H9 (cell line): ENCODE results near the gene CEP131. TPM values are rescaled to one million over a fixed set of nuclear protein-coding genes. Genes with fewer than 3 reads are reported as not detected.

Experiments used
- DNase-seq: peaks from one replicate; pipeline ENCODE4 v3.0.0-alpha.2; 2017
- H2AFZ ChIP-seq: one replicate; pipeline ENCODE4 v1.6.1; 2013; ENCODE audit warnings: mild to moderate bottlenecking, low read length, control low read depth, moderate library complexity
- H2AK5ac ChIP-seq: 2 replicates; pipeline ENCODE4 v1.6.1; 2013; ENCODE audit warnings: low read length, control low read depth, mixed read lengths; ENCODE audit not compliant: insufficient read length
- H2BK120ac ChIP-seq: one replicate; pipeline ENCODE4 v1.6.1; 2013; ENCODE audit warnings: low read depth, mild to moderate bottlenecking, low read length, control low read depth, inconsistent platforms; ENCODE audit not compliant: poor library complexity, severe bottlenecking
- H2BK12ac ChIP-seq: 2 replicates; pipeline ENCODE4 v1.6.1; 2013; ENCODE audit warnings: low read length, control low read depth, mixed read lengths, low read depth; ENCODE audit not compliant: insufficient read length
- H2BK15ac ChIP-seq: 2 replicates; pipeline ENCODE4 v1.6.1; 2013; ENCODE audit warnings: low read depth, low read length, control low read depth
- H2BK20ac ChIP-seq: one replicate; pipeline ENCODE4 v1.6.1; 2013; ENCODE audit warnings: low read depth, mild to moderate bottlenecking, low read length, control low read depth, inconsistent platforms; ENCODE audit not compliant: poor library complexity, severe bottlenecking
- H2BK5ac ChIP-seq: 2 replicates; pipeline ENCODE4 v1.6.1; 2013; ENCODE audit warnings: low read length, control low read depth, mixed read lengths; ENCODE audit not compliant: insufficient read length
- H3K14ac ChIP-seq: 2 replicates; pipeline ENCODE4 v1.6.1; 2013; ENCODE audit warnings: low read length, control low read depth; ENCODE audit not compliant: insufficient read depth
- H3K18ac ChIP-seq: 2 replicates; pipeline ENCODE4 v1.6.1; 2013; ENCODE audit warnings: low read depth, mild to moderate bottlenecking, mixed read lengths, low read length, control low read depth; ENCODE audit not compliant: insufficient read length
- H3K23ac ChIP-seq: 2 replicates; pipeline ENCODE4 v1.6.1; 2013; ENCODE audit warnings: low read length, control low read depth, mixed read lengths, low read depth; ENCODE audit not compliant: insufficient read length
- H3K23me2 ChIP-seq: 2 replicates; pipeline ENCODE4 v1.6.1; 2013; ENCODE audit warnings: low read depth, mild to moderate bottlenecking, mixed read lengths, low read length, control low read depth; ENCODE audit not compliant: insufficient read length, poor library complexity, severe bottlenecking
- H3K27ac ChIP-seq: 2 replicates; pipeline ENCODE4 v1.5.1; 2013; ENCODE audit warnings: low read length, control low read depth, mixed read lengths, low read depth; ENCODE audit not compliant: insufficient read length
- H3K27me3 ChIP-seq: 2 replicates; pipeline ENCODE4 v1.6.1; 2013; ENCODE audit warnings: low read length, control low read depth, inconsistent platforms; ENCODE audit not compliant: insufficient read depth
- H3K4ac ChIP-seq: 2 replicates; pipeline ENCODE4 v1.6.1; 2013; ENCODE audit warnings: low read depth, mild to moderate bottlenecking, control low read depth, inconsistent platforms, low read length, moderate library complexity
- H3K4me1 ChIP-seq: 2 replicates; pipeline ENCODE4 v1.6.1; 2013; ENCODE audit warnings: low read length, control low read depth, inconsistent platforms; ENCODE audit not compliant: insufficient read depth
- H3K4me2 ChIP-seq: 2 replicates; pipeline ENCODE4 v1.6.1; 2013; ENCODE audit warnings: low read length, control low read depth, mixed read lengths; ENCODE audit not compliant: insufficient read length, insufficient read depth
- H3K56ac ChIP-seq: 2 replicates; pipeline ENCODE4 v1.6.1; 2013; ENCODE audit warnings: low read depth, mild to moderate bottlenecking, mixed read lengths, low read length, control low read depth; ENCODE audit not compliant: insufficient read length
- H3K79me1 ChIP-seq: 2 replicates; pipeline ENCODE4 v1.6.1; 2013; ENCODE audit warnings: low read depth, mild to moderate bottlenecking, moderate library complexity, low read length, control low read depth, inconsistent platforms; ENCODE audit not compliant: insufficient read depth, poor library complexity, severe bottlenecking
- H3K79me2 ChIP-seq: 2 replicates; pipeline ENCODE4 v1.6.1; 2013; ENCODE audit warnings: low read length, control low read depth, inconsistent platforms; ENCODE audit not compliant: insufficient read depth
- H3K9ac ChIP-seq: 2 replicates; pipeline ENCODE4 v1.6.1; 2013; ENCODE audit warnings: low read length, control low read depth, mixed read lengths; ENCODE audit not compliant: insufficient read length; ENCODE audit errors: extremely low read depth
- H3K9me3 ChIP-seq: one replicate; pipeline ENCODE4 v1.6.1; 2013; ENCODE audit warnings: low read depth, low read length, inconsistent platforms; ENCODE audit not compliant: control insufficient read depth
- H3T11ph ChIP-seq: one replicate; pipeline ENCODE4 v1.6.1; 2013; ENCODE audit warnings: mild to moderate bottlenecking, low read length, control low read depth, inconsistent platforms
- H4K20me1 ChIP-seq: one replicate; pipeline ENCODE4 v1.6.1; 2013; ENCODE audit not compliant: control insufficient read depth, insufficient read length, insufficient read depth
- H4K5ac ChIP-seq: 2 replicates; pipeline ENCODE4 v1.6.1; 2013; ENCODE audit warnings: low read depth, mild to moderate bottlenecking, mixed read lengths, low read length, control low read depth; ENCODE audit not compliant: insufficient read length
- H4K8ac ChIP-seq: replicated peaks from 2 replicates; pipeline ENCODE4 v1.6.1; 2013; ENCODE audit warnings: low read length, control low read depth, mixed read lengths, low read depth; ENCODE audit not compliant: insufficient read length
- H4K91ac ChIP-seq: 2 replicates; pipeline ENCODE4 v1.6.1; 2013; ENCODE audit warnings: low read depth, mild to moderate bottlenecking, moderate library complexity, mixed read lengths, low read length, control low read depth; ENCODE audit not compliant: insufficient read length
- H3K27ac Mint-ChIP-seq, 3 experiments: 2 replicates in 2 of 3; 3 replicates in 1 of 3; pipeline ENCODE4 v1.8.0; 2020 to 2021; ENCODE audit warnings: mixed read lengths in 3 of 3, mild to moderate bottlenecking in 1 of 3, moderate library complexity in 1 of 3
- H3K27me3 Mint-ChIP-seq: 2 replicates; pipeline ENCODE4 v1.8.0; 2021; ENCODE audit warnings: low read depth, mild to moderate bottlenecking, moderate library complexity, mixed read lengths
- H3K36me3 Mint-ChIP-seq, 3 experiments: 2 replicates in 2 of 3; 3 replicates in 1 of 3; pipeline ENCODE4 v1.8.0; 2020 to 2021; ENCODE audit warnings: low read depth in 3 of 3, mixed read lengths in 3 of 3; ENCODE audit not compliant: insufficient read depth in 1 of 3
- H3K4me1 Mint-ChIP-seq, 2 experiments: 2 replicates each; pipeline ENCODE4 v1.8.0; 2020; ENCODE audit warnings: mixed read lengths in 2 of 2
- H3K4me3 Mint-ChIP-seq, 2 experiments: 2 replicates in 1 of 2; 3 replicates in 1 of 2; pipeline ENCODE4 v1.8.0; 2020 to 2021; ENCODE audit warnings: mild to moderate bottlenecking in 2 of 2, mixed read lengths in 2 of 2, moderate library complexity in 1 of 2
- H3K9me3 Mint-ChIP-seq, 2 experiments: 2 replicates in 1 of 2; 3 replicates in 1 of 2; pipeline ENCODE4 v1.8.0; 2020; ENCODE audit warnings: mild to moderate bottlenecking in 2 of 2, mixed read lengths in 2 of 2, moderate library complexity in 1 of 2
- WGBS: extraction: QIAGEN DNeasy Blood & Tissue Kit; methylation state at CpG from one replicate; pipeline ENCODE4 v1.1.7; 2013; ENCODE audit warnings: missing lambda C conversion rate, low lambda C conversion rate, mixed read lengths; ENCODE audit not compliant: insufficient read length; ENCODE audit errors: extremely low coverage; 5-methylcytosine and 5-hydroxymethylcytosine counted together
- total RNA-seq: library from RNA; stranded (reverse); gene quantifications from 2 replicates; pipeline ENCODE4 v1.2.1, GENCODE V29; 2021
- TF ChIP-seq, protein P1 (sequence below): fragments of 200-600 bp; sonication (generic); conservative IDR thresholded peaks from 3 replicates; pipeline ENCODE4 v1.8.0; 2021; ENCODE audit warnings: antibody characterized with exemption, mild to moderate bottlenecking

CEP131 gene
- total RNA-seq, 1 experiment from 2014 or later: 16.3 TPM

DNA sequence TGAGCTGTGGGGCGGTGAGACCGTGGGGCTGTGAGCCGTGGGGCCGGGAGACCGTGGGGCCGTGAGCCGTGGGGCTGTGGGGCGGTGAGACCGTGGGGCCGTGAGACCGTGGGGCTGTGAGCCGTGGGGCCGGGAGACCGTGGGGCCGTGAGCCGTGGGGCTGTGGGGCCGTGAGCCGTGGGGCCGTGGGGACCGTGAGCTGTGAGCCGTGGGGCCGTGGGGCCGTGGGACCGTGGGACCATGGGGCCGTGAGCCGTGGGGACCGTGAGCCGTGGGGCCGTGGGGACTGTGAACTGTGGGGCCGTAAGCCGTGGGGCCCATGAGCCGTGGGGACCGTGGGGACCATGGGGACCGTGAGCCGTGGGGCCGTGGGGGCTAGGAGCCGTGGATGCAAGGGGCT lies 82.1 kb downstream of the CEP131 start:
- no peak overlapping the region for H4K8ac ChIP-seq
- TF ChIP-seq, protein P1, sequence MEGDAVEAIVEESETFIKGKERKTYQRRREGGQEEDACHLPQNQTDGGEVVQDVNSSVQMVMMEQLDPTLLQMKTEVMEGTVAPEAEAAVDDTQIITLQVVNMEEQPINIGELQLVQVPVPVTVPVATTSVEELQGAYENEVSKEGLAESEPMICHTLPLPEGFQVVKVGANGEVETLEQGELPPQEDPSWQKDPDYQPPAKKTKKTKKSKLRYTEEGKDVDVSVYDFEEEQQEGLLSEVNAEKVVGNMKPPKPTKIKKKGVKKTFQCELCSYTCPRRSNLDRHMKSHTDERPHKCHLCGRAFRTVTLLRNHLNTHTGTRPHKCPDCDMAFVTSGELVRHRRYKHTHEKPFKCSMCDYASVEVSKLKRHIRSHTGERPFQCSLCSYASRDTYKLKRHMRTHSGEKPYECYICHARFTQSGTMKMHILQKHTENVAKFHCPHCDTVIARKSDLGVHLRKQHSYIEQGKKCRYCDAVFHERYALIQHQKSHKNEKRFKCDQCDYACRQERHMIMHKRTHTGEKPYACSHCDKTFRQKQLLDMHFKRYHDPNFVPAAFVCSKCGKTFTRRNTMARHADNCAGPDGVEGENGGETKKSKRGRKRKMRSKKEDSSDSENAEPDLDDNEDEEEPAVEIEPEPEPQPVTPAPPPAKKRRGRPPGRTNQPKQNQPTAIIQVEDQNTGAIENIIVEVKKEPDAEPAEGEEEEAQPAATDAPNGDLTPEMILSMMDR: no peak
- H3K23me2 ChIP-seq: no peaks in the 10 kb centered on the region
- no peaks in the 10 kb centered on the region for H4K20me1 ChIP-seq
- no peak overlapping the region for H4K5ac ChIP-seq
- peaks cover 15 to 17% of the 10 kb centered on the region in 2 experiments for H3K9me3 Mint-ChIP-seq
- no peak overlapping the region for H2BK15ac ChIP-seq
- H2BK5ac ChIP-seq: no peak overlapping the region
- H3K4me3 Mint-ChIP-seq: no peak overlapping the region
- H3K23ac ChIP-seq: no peak overlapping the region
- WGBS: no CpG with 5 or more reads among the region's 37 CpGs
- no peak overlapping the region for H3K27ac ChIP-seq
- H3K56ac ChIP-seq: no peak overlapping the region
- no peaks in the 10 kb centered on the region for H3K4me1 ChIP-seq
- H3K27me3 ChIP-seq: no peaks in the 10 kb centered on the region
- H3K4me2 ChIP-seq: no peak overlapping the region
- no peak overlapping the region for H2BK20ac ChIP-seq
- H3K79me2 ChIP-seq: no peaks in the 10 kb centered on the region
- H2BK120ac ChIP-seq: no peak overlapping the region
- H3K27ac Mint-ChIP-seq: no peak overlapping the region
- no peak overlapping the region for H2AFZ ChIP-seq
- H3K4ac ChIP-seq: no peak overlapping the region
- no peak overlapping the region for H3K18ac ChIP-seq
- peaks cover 2 to 10% of the 10 kb centered on the region in 2 experiments; a peak in 2 of 4 replicates for H3K4me1 Mint-ChIP-seq
- H2AK5ac ChIP-seq: no peak overlapping the region
- peaks cover 1% of the 10 kb centered on the region; the same call in 1 of the 2 replicates for H3K27me3 Mint-ChIP-seq
- no peaks in the 10 kb centered on the region for H3K9me3 ChIP-seq
- H3T11ph ChIP-seq: no peak overlapping the region
- H3K79me1 ChIP-seq: no peaks in the 10 kb centered on the region
- H2BK12ac ChIP-seq: no peak overlapping the region
- no peak overlapping the region for H4K91ac ChIP-seq
- no peak overlapping the region; the same call in 1 of the 2 replicates for H3K14ac ChIP-seq
- no peak overlapping the region for H3K9ac ChIP-seq
- H3K36me3 Mint-ChIP-seq: peaks cover 0 to 7% (median 0%) of the 10 kb centered on the region in 3 experiments; a peak in 4 of 7 replicates
- no peak for DNase-seq
